GM18870 (cell line): Measurements from ENCODE around the gene MED22.
"Not testable (repeated sequence)": the region's sequence is repeated elsewhere in the genome, so short reads cannot be mapped to it uniquely, and the experiment has no call there.

ENCODE experiments used
- ATAC-seq: cut with Tn5 transposase; IDR thresholded peaks from one replicate; pipeline ENCODE4 v1.9.1; 2021; ENCODE audit warnings: moderate library complexity; ENCODE audit not compliant: unreplicated experiment

The MED22 gene

GRCh38 chr9:133377280-133377679 lies 29.3 kb upstream of the MED22 start:
- not testable (repeated sequence) for ATAC-seq

- ATAC-seq: peak; percentile 63
Measured at GRCh38 chr9:133375724-133376654, 28.1 kb upstream of the MED22 start, which contains the start of the genes STKLD1 and SURF4. Gene STKLD1 (plus strand): TSS chr9:133376366. CDS start chr9:133376474, 108 bp downstream. Gene SURF4 (minus strand): TSS chr9:133376060. CDS start chr9:133375969, 91 bp downstream.

GRCh38 chr9:133375116-133375723 lies 27.3 kb upstream of the MED22 start:
- ATAC-seq: no peak

GRCh38 chr9:133374612-133375115 lies 26.7 kb upstream of the MED22 start:
- ATAC-seq: no peak

- no peak for ATAC-seq
Measured at GRCh38 chr9:133372144-133372543, 24.2 kb upstream of the MED22 start.

- no peak for ATAC-seq
Measured at GRCh38 chr9:133371261-133371711, 23.4 kb upstream of the MED22 start.

- ATAC-seq: no peak
Measured at GRCh38 chr9:133370685-133371084, 22.8 kb upstream of the MED22 start.

- ATAC-seq: no peak
Measured at GRCh38 chr9:133369933-133370332, 22.0 kb upstream of the MED22 start.

- ATAC-seq: no peak
Measured at GRCh38 chr9:133369422-133369821, 21.5 kb upstream of the MED22 start.

- no peak for ATAC-seq
Measured at GRCh38 chr9:133368249-133368881, 20.4 kb upstream of the MED22 start.

GRCh38 chr9:133367778-133368177 lies 19.8 kb upstream of the MED22 start:
- ATAC-seq: no peak

GRCh38 chr9:133367221-133367620 lies 19.3 kb upstream of the MED22 start:
- ATAC-seq: no peak

- no peak for ATAC-seq
Measured at GRCh38 chr9:133366435-133366834, 18.5 kb upstream of the MED22 start.

GRCh38 chr9:133362359-133363044 lies 14.6 kb upstream of the MED22 start:
- ATAC-seq: no peak

GRCh38 chr9:133361507-133362092 lies 13.7 kb upstream of the MED22 start:
- ATAC-seq: no peak

- no peak for ATAC-seq
Measured at GRCh38 chr9:133360400-133361393, 12.8 kb upstream of the MED22 start.

- no peak for ATAC-seq
Measured at GRCh38 chr9:133359399-133360175, 11.7 kb upstream of the MED22 start.

- ATAC-seq: no peak
Measured at GRCh38 chr9:133357656-133358055, 9.7 kb upstream of the MED22 start.
